Prostate gland (tissue), 2 donors: Measurements from ENCODE around the gene ZNF223. TPM values are rescaled to one million over a fixed set of nuclear protein-coding genes. Genes with fewer than 3 reads are reported as not detected.
A peak's percentile ranks its signal among the peaks of the same experiment; 100 is the strongest.

Source experiments
- DNase-seq: peaks from one replicate; pipeline ENCODE4 v3.0.0-alpha.2; 2019; ENCODE audit warnings: low spot score
- H3K27ac ChIP-seq, 2 donors: fragments of 200-600 bp; sonication (generic); 2 replicates each; pipeline ENCODE4 v1.5.1; 2017 to 2019
- H3K27me3 ChIP-seq: fragments of 200-600 bp; sonication (generic); replicated peaks from 2 replicates; pipeline ENCODE4 v1.5.1; 2019; ENCODE audit not compliant: insufficient read depth
- H3K36me3 ChIP-seq, 2 donors: fragments of 200-600 bp; sonication (generic); 1 replicate in 1 of 2; 2 replicates in 1 of 2; pipeline versions ENCODE4 v1.5.1 to v1.8.1; 2017 to 2019
- H3K4me1 ChIP-seq: fragments of 200-600 bp; sonication (generic); replicated peaks from 2 replicates; pipeline ENCODE4 v1.5.1; 2019
- H3K4me3 ChIP-seq, 2 donors: fragments of 200-600 bp; sonication (generic); 2 replicates each; pipeline ENCODE4 v1.5.1; 2017 to 2019
- H3K9me3 ChIP-seq: fragments of 200-600 bp; sonication (generic); 2 replicates; pipeline ENCODE4 v1.5.1; 2017
- CTCF ChIP-seq, 4 experiments: fragments of 200-600 bp in 2 of 4; fragments of 450-650 bp in 2 of 4; sonication (generic) in 2 of 4; IDR thresholded peaks; 1 replicate in 3 of 4; 2 replicates in 1 of 4; pipeline ENCODE4 v1.5.1; 2016 to 2019; ENCODE audit warnings: antibody characterized with exemption in 4 of 4, mild to moderate bottlenecking in 2 of 4, moderate library complexity in 2 of 4
- POLR2A ChIP-seq: fragments of 450-650 bp; IDR thresholded peaks from one replicate; pipeline ENCODE4 v1.6.1; 2016; ENCODE audit warnings: antibody characterized with exemption, mild to moderate bottlenecking
- POLR2AphosphoS5 ChIP-seq: sonication (generic); formaldehyde crosslinking; IDR thresholded peaks from one replicate; pipeline ENCODE4 v1.6.1; 2017; ENCODE audit warnings: antibody characterized with exemption
- WGBS: methylation state at CpG from one replicate; pipeline ENCODE4 v1.1.5; 2018; 5-methylcytosine and 5-hydroxymethylcytosine counted together
- intact Hi-C: fragments of 100-400 bp; cut with DNase I; formaldehyde crosslinking; loops from one replicate; pipeline ENCODE4 v1.14.2; 2022
- small RNA-seq, 2 donors: library from RNA; depleted of rRNA; stranded (forward); fragments of <200 nt; gene quantifications; one replicate each; pipeline ENCODE3, GENCODE V24; 2016
- total RNA-seq, 2 donors: library from RNA; depleted of rRNA; stranded (reverse); fragments of >200 nt; gene quantifications; one replicate each; pipeline ENCODE4 v1.1.0, GENCODE V29; 2016

The ZNF223 gene
- total RNA-seq, 2 donors from 2014 or later: 9.1 to 10.6 TPM

GRCh38 chr19:44112802-44113137 lies 60.9 kb downstream of the ZNF223 start:
- TF ChIP-seq CTCF (IDR thresholded peaks at IDR 0.05) (no peak), POLR2AphosphoS5 (no peak), POLR2A (no peak)
- peak overlapping the region; percentile 28 to 41 for H3K27ac ChIP-seq
- no peak for DNase-seq
- H3K36me3 ChIP-seq: no peaks in the 10 kb centered on the region
- H3K27me3 ChIP-seq: no peaks in the 10 kb centered on the region
- H3K4me3 ChIP-seq: peak overlapping the region; percentile 72
- no peaks in the 10 kb centered on the region for H3K4me1 ChIP-seq
- WGBS: under 1% methylated on average over 11 of the region's 11 CpGs
- H3K9me3 ChIP-seq: no peaks in the 10 kb centered on the region
- intact Hi-C loops: loop anchor here (5.0 kb wide), 2 partner anchors 55 to 100 kb away; partner anchors contain the start of genes ZNF226 and ZNF227

- H3K4me1 ChIP-seq: no peaks in the 10 kb centered on the region
- WGBS: 1% methylated on average over 42 of the region's 44 CpGs
- TF ChIP-seq CTCF (IDR thresholded peaks at IDR 0.05) (peak in 1 of 4 experiments; percentile 37), POLR2AphosphoS5 (peak; percentile 99), POLR2A (no peak)
- intact Hi-C loops: loop anchor here (5.0 kb wide), 2 partner anchors 54 to 99 kb away; partner anchors contain the start of genes ZNF226 and ZNF227
- H3K27ac ChIP-seq: peak within 1 kb of the TSS; percentile 65 to 72
- no peaks in the 10 kb centered on the region for H3K9me3 ChIP-seq
- H3K36me3 ChIP-seq: peaks cover 0 to 4% of the 10 kb centered on the region in 2 donors
- H3K27me3 ChIP-seq: no peaks in the 10 kb centered on the region
- peak within 1 kb of the TSS; percentile 72 for H3K4me3 ChIP-seq
- DNase-seq: peak; percentile 99
Observed at GRCh38 chr19:44113138-44113783, 61.4 kb downstream of the ZNF223 start, which contains the start of gene ZNF225. Gene ZNF225, plus strand, starts transcription at chr19:44113399. Its CDS starts 2,429 bp downstream, at chr19:44115828.

GRCh38 chr19:44113784-44114390 lies 62.1 kb downstream of the ZNF223 start:
- intact Hi-C loops: loop anchor here (5.0 kb wide), 2 partner anchors 53 to 98 kb away; partner anchors contain the start of genes ZNF226 and ZNF227
- DNase-seq: peak; percentile 4
- H3K4me1 ChIP-seq: no peaks in the 10 kb centered on the region
- peaks cover 0 to 7% of the 10 kb centered on the region in 2 donors for H3K36me3 ChIP-seq
- H3K4me3 ChIP-seq: peak overlapping the region; percentile 72
- TF ChIP-seq POLR2A: no peak
- TF ChIP-seq POLR2AphosphoS5: no peak
- TF ChIP-seq CTCF (IDR thresholded peaks at IDR 0.05): no peak
- 3% methylated on average over 18 of the region's 18 CpGs for WGBS
- H3K27ac ChIP-seq: peak overlapping the region; percentile 65 to 72
- no peaks in the 10 kb centered on the region for H3K27me3 ChIP-seq
- no peaks in the 10 kb centered on the region for H3K9me3 ChIP-seq

Small RNA genes within 50 kb of the gene (small RNA-seq; reads per million reads assigned to genes)
- gene RNU6-902P: 0 reads per million in 2 donors

Other genes starting within 250 kb of the ZNF223 start
- gene LYPD5, start 249.6 kb upstream of the ZNF223 start, total RNA-seq: 1 to 10 TPM; 2.7 to 6.2 TPM
- gene ZNF283, start 224.7 kb upstream of the ZNF223 start, total RNA-seq: 1 to 10 TPM; 5.8 to 8.9 TPM
- 1 to 10 TPM; 2.6 to 2.7 TPM for gene ZNF404, start 168.1 kb upstream of the ZNF223 start, total RNA-seq
- gene ZNF45, start 116.8 kb upstream of the ZNF223 start, total RNA-seq: 10 to 100 TPM; 14.5 to 17.0 TPM
- 1 to 10 TPM; 7.6 to 8.0 TPM for gene ZNF221, start 100.8 kb upstream of the ZNF223 start, total RNA-seq
- 1 to 10 TPM; 8.0 to 9.9 TPM for gene ZNF155, start 67.8 kb upstream of the ZNF223 start, total RNA-seq
- 1 to 10 TPM; 2.6 to 3.5 TPM for gene ZNF230, start 49.1 kb upstream of the ZNF223 start, total RNA-seq
- gene ZNF222, start 26.7 kb upstream of the ZNF223 start, total RNA-seq: 1 to 10 TPM; 3.7 to 6.1 TPM
- gene ZNF284, start 20.1 kb downstream of the ZNF223 start, total RNA-seq: 1 to 10 TPM; 1.3 to 1.8 TPM
- 10 to 100 TPM; 15.7 to 27.4 TPM for gene ZNF224, start 42.3 kb downstream of the ZNF223 start, total RNA-seq
- 1 to 10 TPM; 3.0 to 4.9 TPM for gene ZNF225, start 61.4 kb downstream of the ZNF223 start, total RNA-seq
- 1 to 10 TPM; 5.6 to 7.0 TPM for gene ZNF234, start 89.5 kb downstream of the ZNF223 start, total RNA-seq
- 10 to 100 TPM; 35.9 to 48.4 TPM for gene ZNF226, start 113.1 kb downstream of the ZNF223 start, total RNA-seq
- 10 to 100 TPM; 17.0 to 26.4 TPM for gene ZNF227, start 160.5 kb downstream of the ZNF223 start, total RNA-seq
- gene ZNF233, start 207.8 kb downstream of the ZNF223 start, total RNA-seq: 1 to 10 TPM; 2.6 to 2.8 TPM